ENCODE data around the gene IL12A. TPM values are rescaled to one million over a fixed set of nuclear protein-coding genes. Genes with fewer than 3 reads are reported as not detected.

IL12A gene
- total and polyA plus RNA-seq, 5 donors from 2014 or later, result 0.81 to 5.6 (median 1.9) TPM

- no peak overlapping the region for H3K4me3 ChIP-seq (ENCODE audit: low read depth, low read length)
- Mint-ChIP-seq H3K27ac (no peak overlapping the region), H3K9me3 (no peaks in the 10 kb centered on the region), H3K36me3 (no peaks in the 10 kb centered on the region), H3K4me1 (no peaks in the 10 kb centered on the region), H3K27me3 (peaks cover 24% of the 10 kb centered on the region), H3K4me3 (no peak overlapping the region)
- DNase-seq, result no peak
- H3K9me3 ChIP-seq (ENCODE audit: control insufficient read depth in 2 of 2, low read length in 2 of 2), result no peaks in the 10 kb centered on the region
- no peaks in the 10 kb centered on the region for H3K4me1 ChIP-seq (ENCODE audit: control insufficient read depth, insufficient read depth, low read length, poor library complexity, severe bottlenecking)
- H3K27ac ChIP-seq (ENCODE audit: insufficient read depth, low read length, poor library complexity, severe bottlenecking), result no peak overlapping the region
- H3K27me3 ChIP-seq (ENCODE audit: control insufficient read depth, insufficient read depth, low read length), result peaks cover 13% of the 10 kb centered on the region
- no peaks in the 10 kb centered on the region for H3K36me3 ChIP-seq (ENCODE audit: control insufficient read depth, insufficient read depth, low read length)
- no peak for ATAC-seq (ENCODE audit: low read depth in 2 of 2)
Measured at GRCh38 chr3:159951540-159951939, 37.1 kb upstream of the IL12A start.

- DNase-seq (no peak), ATAC-seq (ENCODE audit: low read depth in 2 of 2) (no peak)
- Mint-ChIP-seq H3K27ac (no peak overlapping the region), H3K27me3 (peaks cover 16% of the 10 kb centered on the region), H3K36me3 (no peaks in the 10 kb centered on the region), H3K4me3 (no peak overlapping the region), H3K9me3 (peaks cover 0 to 1% (median 0%) of the 10 kb centered on the region in 7 donors), H3K4me1 (no peaks in the 10 kb centered on the region)
- Histone ChIP-seq H3K4me1 (ENCODE audit: control insufficient read depth, insufficient read depth, low read length, poor library complexity, severe bottlenecking) (no peaks in the 10 kb centered on the region), H3K9me3 (ENCODE audit: control insufficient read depth in 2 of 2, low read length in 2 of 2) (no peaks in the 10 kb centered on the region), H3K4me3 (ENCODE audit: low read depth, low read length) (no peak overlapping the region), H3K36me3 (ENCODE audit: control insufficient read depth, insufficient read depth, low read length) (no peaks in the 10 kb centered on the region), H3K27ac (ENCODE audit: insufficient read depth, low read length, poor library complexity, severe bottlenecking) (no peak overlapping the region), H3K27me3 (ENCODE audit: control insufficient read depth, insufficient read depth, low read length) (peaks cover 14% of the 10 kb centered on the region)
Measured at GRCh38 chr3:159953325-159954085, 35.1 kb upstream of the IL12A start.

GRCh38 chr3:159960188-159961148 is 28.2 kb upstream of the IL12A start:
- Histone ChIP-seq H3K4me1 (ENCODE audit: control insufficient read depth, insufficient read depth, low read length, poor library complexity, severe bottlenecking) (no peaks in the 10 kb centered on the region), H3K27ac (ENCODE audit: insufficient read depth, low read length, poor library complexity, severe bottlenecking) (no peak overlapping the region), H3K27me3 (ENCODE audit: control insufficient read depth, insufficient read depth, low read length) (peaks cover 6% of the 10 kb centered on the region), H3K4me3 (ENCODE audit: low read depth, low read length) (no peak overlapping the region), H3K9me3 (ENCODE audit: control insufficient read depth in 2 of 2, low read length in 2 of 2) (no peaks in the 10 kb centered on the region), H3K36me3 (ENCODE audit: control insufficient read depth, insufficient read depth, low read length) (no peaks in the 10 kb centered on the region)
- H3K4me3 Mint-ChIP-seq, result no peak overlapping the region
- peaks cover 0 to 1% (median 0%) of the 10 kb centered on the region in 7 donors for H3K9me3 Mint-ChIP-seq
- no peaks in the 10 kb centered on the region for H3K4me1 Mint-ChIP-seq
- DNase-seq (no peak), ATAC-seq (ENCODE audit: low read depth in 2 of 2) (no peak)
- H3K27ac Mint-ChIP-seq, result no peak overlapping the region
- H3K36me3 Mint-ChIP-seq, result no peaks in the 10 kb centered on the region
- peaks cover 28% of the 10 kb centered on the region for H3K27me3 Mint-ChIP-seq

GRCh38 chr3:159964166-159964973 is 24.3 kb upstream of the IL12A start:
- H3K4me3 ChIP-seq (ENCODE audit: low read depth, low read length), result no peak overlapping the region
- H3K9me3 Mint-ChIP-seq, result no peaks in the 10 kb centered on the region
- no peak overlapping the region for H3K27ac Mint-ChIP-seq
- no peaks in the 10 kb centered on the region for H3K36me3 ChIP-seq (ENCODE audit: control insufficient read depth, insufficient read depth, low read length)
- peak in 1 of 3 donors; percentile 5 for DNase-seq
- H3K27ac ChIP-seq (ENCODE audit: insufficient read depth, low read length, poor library complexity, severe bottlenecking), result no peak overlapping the region
- peaks cover 42% of the 10 kb centered on the region for H3K27me3 Mint-ChIP-seq
- no peak for ATAC-seq (ENCODE audit: low read depth in 2 of 2)
- H3K4me3 Mint-ChIP-seq, result no peak overlapping the region
- no peaks in the 10 kb centered on the region for H3K9me3 ChIP-seq (ENCODE audit: control insufficient read depth in 2 of 2, low read length in 2 of 2)
- H3K4me1 ChIP-seq (ENCODE audit: control insufficient read depth, insufficient read depth, low read length, poor library complexity, severe bottlenecking), result no peaks in the 10 kb centered on the region
- no peaks in the 10 kb centered on the region for H3K4me1 Mint-ChIP-seq
- H3K36me3 Mint-ChIP-seq, result no peaks in the 10 kb centered on the region
- peaks cover 2% of the 10 kb centered on the region for H3K27me3 ChIP-seq (ENCODE audit: control insufficient read depth, insufficient read depth, low read length)

GRCh38 chr3:159971311-159971710 is 17.3 kb upstream of the IL12A start:
- no peaks in the 10 kb centered on the region for H3K36me3 Mint-ChIP-seq
- H3K36me3 ChIP-seq (ENCODE audit: control insufficient read depth, insufficient read depth, low read length), result no peaks in the 10 kb centered on the region
- no peak for DNase-seq
- peaks cover 54% of the 10 kb centered on the region for H3K27me3 Mint-ChIP-seq
- H3K9me3 Mint-ChIP-seq, result peaks cover 0 to 3% (median 0%) of the 10 kb centered on the region in 7 donors
- no peaks in the 10 kb centered on the region for H3K9me3 ChIP-seq (ENCODE audit: control insufficient read depth in 2 of 2, low read length in 2 of 2)
- no peak overlapping the region for H3K27ac Mint-ChIP-seq
- no peak overlapping the region for H3K4me3 Mint-ChIP-seq
- H3K4me1 ChIP-seq (ENCODE audit: control insufficient read depth, insufficient read depth, low read length, poor library complexity, severe bottlenecking), result no peaks in the 10 kb centered on the region
- no peak overlapping the region for H3K27ac ChIP-seq (ENCODE audit: insufficient read depth, low read length, poor library complexity, severe bottlenecking)
- H3K4me3 ChIP-seq (ENCODE audit: low read depth, low read length), result no peak overlapping the region
- H3K4me1 Mint-ChIP-seq, result no peaks in the 10 kb centered on the region
- ATAC-seq (ENCODE audit: low read depth in 2 of 2), result no peak
- H3K27me3 ChIP-seq (ENCODE audit: control insufficient read depth, insufficient read depth, low read length), result peaks cover 9% of the 10 kb centered on the region

- Mint-ChIP-seq H3K9me3 (peaks cover 0 to 3% (median 0%) of the 10 kb centered on the region in 7 donors), H3K27me3 (peaks cover 83% of the 10 kb centered on the region), H3K36me3 (no peaks in the 10 kb centered on the region), H3K27ac (no peak overlapping the region), H3K4me1 (no peaks in the 10 kb centered on the region), H3K4me3 (no peak overlapping the region)
- no peak for DNase-seq
- ATAC-seq (ENCODE audit: low read depth in 2 of 2), result no peak
- Histone ChIP-seq H3K36me3 (ENCODE audit: control insufficient read depth, insufficient read depth, low read length) (no peaks in the 10 kb centered on the region), H3K27ac (ENCODE audit: insufficient read depth, low read length, poor library complexity, severe bottlenecking) (no peak overlapping the region), H3K4me3 (ENCODE audit: low read depth, low read length) (no peak overlapping the region), H3K27me3 (ENCODE audit: control insufficient read depth, insufficient read depth, low read length) (peaks cover 31% of the 10 kb centered on the region), H3K9me3 (ENCODE audit: control insufficient read depth in 2 of 2, low read length in 2 of 2) (no peaks in the 10 kb centered on the region), H3K4me1 (ENCODE audit: control insufficient read depth, insufficient read depth, low read length, poor library complexity, severe bottlenecking) (no peaks in the 10 kb centered on the region)
Measured at GRCh38 chr3:159977295-159977694, 11.3 kb upstream of the IL12A start.

GRCh38 chr3:159978353-159978752 is 10.3 kb upstream of the IL12A start:
- H3K36me3 ChIP-seq (ENCODE audit: control insufficient read depth, insufficient read depth, low read length), result no peaks in the 10 kb centered on the region
- H3K9me3 ChIP-seq (ENCODE audit: control insufficient read depth in 2 of 2, low read length in 2 of 2), result no peaks in the 10 kb centered on the region
- DNase-seq (no peak), ATAC-seq (ENCODE audit: low read depth in 2 of 2) (no peak)
- H3K4me3 ChIP-seq (ENCODE audit: low read depth, low read length), result no peak overlapping the region
- H3K27ac ChIP-seq (ENCODE audit: insufficient read depth, low read length, poor library complexity, severe bottlenecking), result no peak overlapping the region
- Mint-ChIP-seq H3K4me3 (no peak overlapping the region), H3K4me1 (no peaks in the 10 kb centered on the region), H3K27me3 (peaks cover 74% of the 10 kb centered on the region), H3K27ac (no peak overlapping the region), H3K9me3 (peaks cover 0 to 3% (median 0%) of the 10 kb centered on the region in 7 donors), H3K36me3 (no peaks in the 10 kb centered on the region)
- H3K4me1 ChIP-seq (ENCODE audit: control insufficient read depth, insufficient read depth, low read length, poor library complexity, severe bottlenecking), result no peaks in the 10 kb centered on the region
- peaks cover 35% of the 10 kb centered on the region for H3K27me3 ChIP-seq (ENCODE audit: control insufficient read depth, insufficient read depth, low read length)

All from CD4-positive, CD25-positive, alpha-beta regulatory T cell (primary cell).